Gastroesophageal sphincter (tissue), 4 donors: ENCODE measurements around the gene PRIM2. TPM values are rescaled to one million over a fixed set of nuclear protein-coding genes. Genes with fewer than 3 reads are reported as not detected.
"Not testable (repeated sequence)": the region's sequence is repeated elsewhere in the genome, so short reads cannot be mapped to it uniquely, and the experiment has no call there.

Source experiments
- ATAC-seq: fragments of 150-250 bp; one replicate; pipeline ENCODE4 v1.9.1; 2016; ENCODE audit warnings: mild to moderate bottlenecking, moderate library complexity
- H3K27ac ChIP-seq, 4 donors: fragments of 200-600 bp; sonication (generic) in 3 of 4; 1 replicate in 3 of 4; 2 replicates in 1 of 4; pipeline ENCODE4 v1.5.1; 2016 to 2019
- H3K27me3 ChIP-seq: fragments of 200-600 bp; sonication (generic); one replicate; pipeline ENCODE4 v1.5.1; 2019
- H3K36me3 ChIP-seq, 2 donors: fragments of 200-600 bp; sonication (generic); one replicate each; pipeline ENCODE4 v1.5.1; 2019; ENCODE audit warnings: control low read depth in 1 of 2
- H3K4me1 ChIP-seq, 3 donors: fragments of 200-600 bp; sonication (generic); 1 replicate in 2 of 3; 2 replicates in 1 of 3; pipeline ENCODE4 v1.5.1; 2016 to 2019; ENCODE audit warnings: control low read depth in 2 of 3
- H3K4me3 ChIP-seq, 2 donors: fragments of 200-600 bp; sonication (generic); one replicate each; pipeline ENCODE4 v1.5.1; 2019; ENCODE audit warnings: mild to moderate bottlenecking in 1 of 2, moderate library complexity in 1 of 2
- H3K9me3 ChIP-seq, 3 donors: fragments of 200-600 bp; sonication (generic); one replicate each; pipeline ENCODE4 v1.5.1; 2017 to 2019; ENCODE audit warnings: control low read depth in 2 of 3
- CTCF ChIP-seq, 4 experiments: fragments of 200-600 bp in 2 of 4; fragments of 450-650 bp in 2 of 4; sonication (generic) in 1 of 4; IDR thresholded peaks; one replicate each; pipeline ENCODE4 v1.5.1; 2017 to 2019; ENCODE audit warnings: antibody characterized with exemption in 4 of 4, mild to moderate bottlenecking in 2 of 4, moderate library complexity in 2 of 4
- EP300 ChIP-seq: sonication (generic); formaldehyde crosslinking; IDR thresholded peaks from one replicate; pipeline ENCODE4 v1.6.1; 2017; ENCODE audit warnings: antibody characterized with exemption, mild to moderate bottlenecking
- POLR2A ChIP-seq, 2 donors: fragments of 450-650 bp; IDR thresholded peaks; one replicate each; pipeline ENCODE4 v1.6.1; 2017; ENCODE audit warnings: antibody characterized with exemption in 2 of 2, mild to moderate bottlenecking in 2 of 2, moderate library complexity in 1 of 2
- POLR2AphosphoS5 ChIP-seq: sonication (generic); formaldehyde crosslinking; IDR thresholded peaks from one replicate; pipeline ENCODE4 v1.6.1; 2017; ENCODE audit warnings: antibody characterized with exemption
- WGBS, 2 donors: methylation state at CpG; one replicate each; pipeline ENCODE4 v1.1.5; 2018; ENCODE audit warnings: low coverage in 1 of 2; 5-methylcytosine and 5-hydroxymethylcytosine counted together
- total RNA-seq, 4 donors: library from RNA; depleted of rRNA; stranded (reverse); fragments of >200 nt; gene quantifications; one replicate each; pipeline ENCODE4 v1.1.0, GENCODE V29; 2016

Gene PRIM2
- total RNA-seq, 4 donors from 2014 or later, result 8.1 to 11.2 (median 9.0) TPM

- Histone ChIP-seq H3K27ac (no peak overlapping the region), H3K9me3 (no peaks in the 10 kb centered on the region), H3K4me1 (no peaks in the 10 kb centered on the region), H3K36me3 (no peaks in the 10 kb centered on the region), H3K27me3 (no peaks in the 10 kb centered on the region), H3K4me3 (no peak overlapping the region)
- 86 to 100% methylated on average over 2 of the region's 2 CpGs for WGBS, 2 donors
- no peak for ATAC-seq
- TF ChIP-seq POLR2A (IDR thresholded peaks at IDR 0.05) (no peak), EP300 (no peak), POLR2AphosphoS5 (no peak), CTCF (IDR thresholded peaks at IDR 0.05) (no peak)
Observed at GRCh38 chr6:57278570-57278969, 38.9 kb upstream of the PRIM2 start.

- 71 to 82% methylated on average over 2 of the region's 2 CpGs for WGBS, 2 donors
- TF ChIP-seq POLR2AphosphoS5 (no peak), EP300 (no peak)
- Histone ChIP-seq H3K4me3 (no peak overlapping the region), H3K27me3 (no peaks in the 10 kb centered on the region), H3K4me1 (no peaks in the 10 kb centered on the region), H3K27ac (no peak overlapping the region), H3K36me3 (no peaks in the 10 kb centered on the region), H3K9me3 (no peaks in the 10 kb centered on the region)
- ATAC-seq, result no peak
Observed at GRCh38 chr6:57279013-57279412, 38.4 kb upstream of the PRIM2 start.

- Histone ChIP-seq H3K4me1 (no peaks in the 10 kb centered on the region), H3K27ac (no peak overlapping the region), H3K9me3 (no peaks in the 10 kb centered on the region), H3K36me3 (no peaks in the 10 kb centered on the region), H3K27me3 (no peaks in the 10 kb centered on the region), H3K4me3 (no peak overlapping the region)
- TF ChIP-seq CTCF (IDR thresholded peaks at IDR 0.05), result no peak
- TF ChIP-seq POLR2A (IDR thresholded peaks at IDR 0.05), result no peak
- TF ChIP-seq EP300, result no peak
- no peak for TF ChIP-seq POLR2AphosphoS5
- no peak for ATAC-seq
Observed at GRCh38 chr6:57283106-57283505, 34.3 kb upstream of the PRIM2 start.

- 37 to 41% methylated on average over 2 of the region's 2 CpGs for WGBS, 2 donors
- H3K27ac ChIP-seq, result no peak overlapping the region
Observed at GRCh38 chr6:57283911-57284455, 33.4 kb upstream of the PRIM2 start.

GRCh38 chr6:57288136-57288535, 29.3 kb upstream of the PRIM2 start:
- not testable (repeated sequence) for ATAC-seq, H3K4me3 ChIP-seq, H3K27me3 ChIP-seq, H3K4me1 ChIP-seq, H3K27ac ChIP-seq, H3K9me3 ChIP-seq, H3K36me3 ChIP-seq
- 80% methylated on average over 1 of the region's 12 CpGs; no CpG with 5 or more reads in 1 of the 2 donors for WGBS, 2 donors

More at GRCh38 chr6:57283911-57284455, 33.4 kb upstream of the PRIM2 start:
- no peaks in the 10 kb centered on the region for H3K36me3 ChIP-seq
- H3K4me1 ChIP-seq, result no peaks in the 10 kb centered on the region
- no peak for TF ChIP-seq POLR2A (IDR thresholded peaks at IDR 0.05)
- TF ChIP-seq EP300, result no peak
- TF ChIP-seq CTCF (IDR thresholded peaks at IDR 0.05), result no peak
- no peak for TF ChIP-seq POLR2AphosphoS5
- no peak for ATAC-seq
- no peak overlapping the region for H3K4me3 ChIP-seq
- H3K27me3 ChIP-seq, result no peaks in the 10 kb centered on the region
- no peaks in the 10 kb centered on the region for H3K9me3 ChIP-seq

- ATAC-seq, result not testable (repeated sequence)
Observed at GRCh38 chr6:57293472-57293871, 24.0 kb upstream of the PRIM2 start.

More at GRCh38 chr6:57293472-57293871, 24.0 kb upstream of the PRIM2 start:
- WGBS, 2 donors, result 80% methylated on average over 1 of the region's 1 CpG; no CpG with 5 or more reads in 1 of the 2 donors
- not testable (repeated sequence) for H3K27ac ChIP-seq, H3K36me3 ChIP-seq, H3K27me3 ChIP-seq, H3K9me3 ChIP-seq, H3K4me1 ChIP-seq, H3K4me3 ChIP-seq
